T47D (cell line): Measurements from ENCODE around the gene TSEN15.
"Not testable (repeated sequence)": the region's sequence is repeated elsewhere in the genome, so short reads cannot be mapped to it uniquely, and the experiment has no call there.

Source experiments
- DNase-seq, 2 experiments: peaks; one replicate each; pipeline versions ENCODE4 v3.0.0 to v3.0.0-alpha.2; 2011 to 2012; ENCODE audit warnings: low read depth in 1 of 2, low spot score in 1 of 2
- JUND ChIP-seq: IDR thresholded peaks from 2 replicates; pipeline ENCODE4 v1.6.1; 2012; ENCODE audit warnings: low read depth
- in situ Hi-C: cut with HindIII; loops from 2 replicates; pipeline ENCODE4 v1.10.0; 2016; ENCODE audit warnings: low sequenced_read_pairs, low pct_unique_long_range_greater_than_20kb

TSEN15 gene

GRCh38 chr1:184074383-184074782 is 22.9 kb downstream of the TSEN15 start:
- no peak for DNase-seq
- TF ChIP-seq JUND, result no peak
- in situ Hi-C loops, result no loop called here

- in situ Hi-C loops, result no loop called here
- DNase-seq, result peak; percentile 44 to 73
- TF ChIP-seq JUND, result no peak
Observed at GRCh38 chr1:184075055-184076029, 23.8 kb downstream of the TSEN15 start.

- in situ Hi-C loops, result no loop called here
- no peak for DNase-seq
- no peak for TF ChIP-seq JUND
Observed at GRCh38 chr1:184078564-184079249, 27.2 kb downstream of the TSEN15 start.

GRCh38 chr1:184080309-184080708 is 28.8 kb downstream of the TSEN15 start:
- in situ Hi-C loops, result no loop called here
- TF ChIP-seq JUND, result no peak
- no peak for DNase-seq

GRCh38 chr1:184082541-184083415 is 31.2 kb downstream of the TSEN15 start:
- in situ Hi-C loops, result no loop called here
- DNase-seq, result no peak
- TF ChIP-seq JUND, result no peak

- TF ChIP-seq JUND, result no peak
- DNase-seq, result no peak
- in situ Hi-C loops, result no loop called here
Observed at GRCh38 chr1:184085667-184086066, 34.1 kb downstream of the TSEN15 start.

- no peak for TF ChIP-seq JUND
- in situ Hi-C loops, result no loop called here
- DNase-seq, result no peak
Observed at GRCh38 chr1:184088037-184088436, 36.5 kb downstream of the TSEN15 start.

GRCh38 chr1:184093071-184093470 is 41.5 kb downstream of the TSEN15 start:
- DNase-seq, result no peak
- no peak for TF ChIP-seq JUND
- in situ Hi-C loops, result no loop called here

- no peak for TF ChIP-seq JUND
- DNase-seq, result no peak
- in situ Hi-C loops, result no loop called here
Observed at GRCh38 chr1:184096005-184096404, 44.5 kb downstream of the TSEN15 start.

- in situ Hi-C loops, DNase-seq: not testable (repeated sequence)
Observed at GRCh38 chr1:184096580-184096979, 45.0 kb downstream of the TSEN15 start.

GRCh38 chr1:184101141-184101540 is 49.6 kb downstream of the TSEN15 start:
- TF ChIP-seq JUND, result no peak
- in situ Hi-C loops, result no loop called here
- DNase-seq, result no peak

- TF ChIP-seq JUND, result no peak
- in situ Hi-C loops, result no loop called here
- no peak for DNase-seq
Observed at GRCh38 chr1:184101571-184101970, 50.0 kb downstream of the TSEN15 start.
